ENCODE results near the gene EXOC3. TPM values are rescaled to one million over a fixed set of nuclear protein-coding genes. Genes with fewer than 3 reads are reported as not detected.

EXOC3 gene
- total and polyA plus RNA-seq, 2 of the 8 experiments (the other 6 are each of a cell fraction or from before 2014, with no cell fraction given), result 14.4 to 30.0 TPM

GRCh38 chr5:399296-400281, 43.4 kb upstream of the EXOC3 start (continued):
- no peak for TF ChIP-seq CHD7 (IDR thresholded peaks at IDR 0.05; ENCODE audit: insufficient replicate concordance, low read length)
- peak in 1 of 2 experiments; percentile 95; a peak in 2 of 3 replicates for TF ChIP-seq EP300 (IDR thresholded peaks at IDR 0.05; ENCODE audit: borderline replicate concordance in 1 of 2, low read depth in 2 of 2, low read length in 2 of 2)
- TF ChIP-seq ASH2L (IDR thresholded peaks at IDR 0.05; ENCODE audit: low read length), result peak; percentile 45
- TF ChIP-seq SP1 (IDR thresholded peaks at IDR 0.05; ENCODE audit: low read depth, low read length), result 0 out of 2 replicates have a peak, but pooled peaks have one; percentile 52
- peak; percentile 46; the same call in 1 of the 2 replicates for TF ChIP-seq RBBP5 (IDR thresholded peaks at IDR 0.05; ENCODE audit: borderline replicate concordance, low read depth, low read length)
- TF ChIP-seq SIX5 (IDR thresholded peaks at IDR 0.05; ENCODE audit: low read depth, low read length), result no peak
- TF ChIP-seq RAD21 (IDR thresholded peaks at IDR 0.05 in 1 of 2, conservative IDR thresholded peaks at IDR 0.05 in 1 of 2; ENCODE audit: low read depth in 2 of 2, low read length in 2 of 2), result peak in 1 of 2 experiments; percentile 1; a peak in 1 of 4 replicates
- peak; percentile 77; the same call in 1 of the 2 replicates for TF ChIP-seq TCF12 (IDR thresholded peaks at IDR 0.05; ENCODE audit: low read depth, low read length)
